Right renal cortex interstitium (tissue), 3 donors: ENCODE measurements around the gene FLNB. TPM values are rescaled to one million over a fixed set of nuclear protein-coding genes. Genes with fewer than 3 reads are reported as not detected.

Source experiments
- DNase-seq, 3 donors: peaks; one replicate each; pipeline ENCODE4 v3.0.0-alpha.2; 2013; ENCODE audit warnings: low read depth in 3 of 3, low spot score in 2 of 3
- polyA plus RNA-seq, 3 donors: library from polyadenylated mRNA; unstranded; fragments of 120-200 nt; gene quantifications; one replicate each; pipeline ENCODE4 v1.2.1, GENCODE V29; 2013; ENCODE audit not compliant: insufficient read length in 3 of 3

FLNB gene
- polyA plus RNA-seq, 3 donors, result 164 to 165 (median 165) TPM

GRCh38 chr3:58102390-58102750, 94.1 kb downstream of the FLNB start:
- no peak for DNase-seq

DNA sequence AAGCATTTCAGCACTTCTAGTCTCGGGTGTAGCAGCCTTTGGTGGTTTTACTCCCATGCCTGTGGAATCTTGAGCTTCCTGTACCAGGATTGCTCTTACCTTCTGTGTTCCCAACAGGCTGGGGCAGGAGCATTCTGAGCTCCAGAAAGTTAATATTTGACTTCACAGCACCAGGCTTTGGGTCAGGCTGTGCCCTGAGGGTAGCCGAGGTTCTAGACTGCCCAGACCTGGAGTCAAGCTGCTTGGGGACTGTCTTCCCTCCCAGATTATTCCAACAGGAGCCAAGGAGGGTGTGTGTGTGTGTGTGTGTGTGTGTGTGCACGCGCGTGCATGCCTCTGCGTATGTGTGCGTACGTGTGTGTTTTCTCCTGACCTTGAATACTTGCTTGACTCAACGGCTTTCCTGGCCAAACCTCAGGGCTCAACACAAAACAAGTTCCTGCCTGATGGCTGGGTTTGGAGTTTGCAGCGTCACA, 94.8 kb downstream of the FLNB start:
- no peak for DNase-seq

DNA sequence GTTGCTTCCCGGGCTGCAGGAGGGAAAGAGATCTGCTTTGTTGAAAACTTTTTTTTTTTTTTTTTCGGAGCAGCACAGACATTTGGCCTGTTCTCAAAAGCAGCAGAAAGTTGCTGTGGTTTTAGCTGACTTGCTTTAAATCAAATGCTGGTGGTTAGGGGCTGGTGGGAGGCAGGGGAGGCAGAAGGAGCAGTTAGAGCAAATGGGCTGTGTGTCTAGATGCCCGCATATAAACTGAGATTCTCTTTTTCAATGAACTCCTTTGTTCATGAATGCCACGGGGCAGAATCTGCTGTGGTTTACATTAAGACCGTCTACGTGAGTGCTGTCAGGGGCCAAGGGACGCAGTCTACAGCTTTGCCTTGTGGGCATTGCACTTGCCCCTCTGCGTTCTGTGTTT, 95.9 kb downstream of the FLNB start:
- no peak for DNase-seq

- no peak for DNase-seq
Measured at GRCh38 chr3:58104712-58105111, 96.5 kb downstream of the FLNB start.

DNA sequence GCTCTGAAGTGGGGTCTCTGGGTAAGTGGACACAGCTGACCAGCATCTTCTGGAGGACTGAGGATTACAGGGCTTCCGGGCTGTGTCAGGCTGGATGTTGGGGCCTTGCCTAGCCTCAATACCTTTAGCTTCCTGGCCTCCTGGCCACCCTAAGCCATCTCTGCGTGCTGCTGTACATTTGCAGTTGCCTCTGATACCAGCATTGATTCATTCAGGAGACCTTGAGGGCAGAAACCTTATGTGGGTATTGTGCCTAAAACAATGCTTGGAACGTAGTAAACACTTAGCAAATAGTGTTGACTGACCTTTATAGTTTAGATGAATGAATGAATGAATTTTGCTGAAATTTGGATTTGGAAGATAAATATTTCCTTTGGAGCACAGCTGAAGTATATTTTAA, 97.0 kb downstream of the FLNB start:
- no peak for DNase-seq

DNA sequence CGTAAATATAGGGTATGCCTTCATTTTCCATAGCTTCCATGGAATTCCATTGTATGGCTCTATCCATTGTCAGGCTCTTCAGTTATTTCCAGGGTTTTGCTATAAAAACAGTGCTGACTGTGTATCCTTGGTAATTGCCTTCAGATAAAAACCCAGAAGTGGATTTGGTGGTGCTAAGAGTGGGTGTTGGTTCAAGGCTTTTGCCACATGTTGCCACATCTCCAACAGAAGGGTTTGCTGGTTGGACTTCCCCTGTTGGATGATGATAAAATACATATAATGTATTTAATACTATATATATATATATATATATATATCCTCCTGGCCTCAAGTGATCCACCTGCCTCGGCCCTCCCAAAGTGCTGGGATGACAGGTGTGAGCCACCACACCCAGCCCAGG, 97.8 kb downstream of the FLNB start:
- no peak for DNase-seq

DNA sequence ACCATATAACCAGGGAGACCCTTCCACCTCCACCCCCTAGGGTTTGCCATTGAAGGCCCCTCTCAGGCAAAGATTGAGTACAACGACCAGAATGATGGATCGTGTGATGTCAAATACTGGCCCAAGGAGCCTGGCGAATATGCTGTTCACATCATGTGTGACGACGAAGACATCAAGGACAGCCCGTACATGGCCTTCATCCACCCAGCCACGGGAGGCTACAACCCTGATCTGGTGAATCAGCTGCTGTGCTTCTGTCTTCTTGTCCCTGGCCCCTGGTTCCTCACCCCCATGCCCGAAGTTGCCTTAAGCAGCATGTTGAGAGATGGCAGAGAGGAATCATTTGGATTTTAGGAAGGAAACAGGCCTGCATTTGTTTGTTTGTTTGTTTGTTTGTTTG, 98.4 kb downstream of the FLNB start:
- DNase-seq, result no peak

GRCh38 chr3:58107597-58107996, 99.4 kb downstream of the FLNB start:
- DNase-seq, result no peak

DNA sequence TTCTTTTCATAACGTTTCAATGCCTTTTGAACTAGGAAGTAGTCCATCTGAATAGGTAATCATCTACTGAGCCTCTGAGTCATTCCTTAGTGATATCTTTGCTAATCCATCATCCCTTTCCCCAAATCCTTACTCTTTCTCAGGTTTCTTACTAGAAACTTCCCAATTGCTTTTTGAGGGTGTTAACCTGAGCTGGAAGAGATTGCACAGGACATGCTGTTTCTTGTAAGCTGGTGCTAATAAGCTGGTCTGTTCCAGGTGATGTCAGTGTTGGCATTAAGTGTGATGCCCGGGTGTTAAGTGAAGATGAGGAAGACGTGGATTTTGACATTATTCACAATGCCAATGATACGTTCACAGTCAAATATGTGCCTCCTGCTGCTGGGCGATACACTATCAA, 101.5 kb downstream of the FLNB start:
- DNase-seq, result no peak

DNA sequence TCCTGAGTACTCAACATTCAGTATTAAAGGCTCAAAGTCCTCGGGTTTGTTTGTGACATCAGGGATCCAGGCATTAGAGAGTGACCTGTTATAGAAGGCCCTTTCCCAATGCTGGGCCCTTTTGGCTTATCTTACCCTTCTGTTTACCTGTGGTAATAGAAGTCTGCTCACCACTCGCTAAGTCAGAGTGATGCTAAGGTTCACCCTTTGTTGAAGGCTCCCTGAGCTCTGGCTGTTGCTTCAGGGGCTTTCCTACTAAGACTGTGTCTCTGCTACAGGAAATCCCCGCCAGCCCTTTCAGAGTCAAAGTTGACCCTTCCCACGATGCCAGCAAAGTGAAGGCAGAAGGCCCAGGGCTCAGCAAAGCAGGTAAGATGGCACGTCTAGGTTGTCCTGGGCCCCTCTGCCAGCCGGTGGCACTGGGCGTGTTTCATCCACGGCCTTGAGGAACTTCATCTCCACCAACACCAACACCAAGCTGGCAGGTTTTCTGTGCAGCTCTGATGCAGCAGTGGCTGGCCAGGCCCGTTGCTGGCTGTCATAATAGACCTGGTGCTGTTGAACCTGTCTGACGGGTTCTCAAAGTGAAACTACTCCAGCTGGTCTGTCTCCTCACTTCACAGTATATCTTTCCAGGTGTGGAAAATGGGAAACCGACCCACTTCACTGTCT, 103.4 kb downstream of the FLNB start:
- DNase-seq, result no peak

DNA sequence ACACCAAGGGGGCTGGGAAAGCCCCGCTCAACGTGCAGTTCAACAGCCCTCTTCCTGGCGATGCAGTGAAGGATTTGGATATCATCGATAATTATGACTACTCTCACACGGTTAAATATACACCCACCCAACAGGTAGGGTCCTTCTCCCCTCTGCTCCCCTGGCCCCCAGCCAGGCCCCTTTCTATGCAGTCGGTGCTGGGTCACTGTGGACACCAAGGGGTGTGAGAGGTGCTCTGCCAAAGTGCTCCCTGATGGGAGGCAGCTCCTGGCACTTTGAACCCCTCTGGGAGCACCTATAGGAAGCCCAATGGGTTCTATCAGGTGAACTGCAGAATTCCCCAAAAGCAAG, 103.9 kb downstream of the FLNB start:
- DNase-seq, result no peak

GRCh38 chr3:58115175-58115574, 107.0 kb downstream of the FLNB start:
- DNase-seq, result no peak

DNA sequence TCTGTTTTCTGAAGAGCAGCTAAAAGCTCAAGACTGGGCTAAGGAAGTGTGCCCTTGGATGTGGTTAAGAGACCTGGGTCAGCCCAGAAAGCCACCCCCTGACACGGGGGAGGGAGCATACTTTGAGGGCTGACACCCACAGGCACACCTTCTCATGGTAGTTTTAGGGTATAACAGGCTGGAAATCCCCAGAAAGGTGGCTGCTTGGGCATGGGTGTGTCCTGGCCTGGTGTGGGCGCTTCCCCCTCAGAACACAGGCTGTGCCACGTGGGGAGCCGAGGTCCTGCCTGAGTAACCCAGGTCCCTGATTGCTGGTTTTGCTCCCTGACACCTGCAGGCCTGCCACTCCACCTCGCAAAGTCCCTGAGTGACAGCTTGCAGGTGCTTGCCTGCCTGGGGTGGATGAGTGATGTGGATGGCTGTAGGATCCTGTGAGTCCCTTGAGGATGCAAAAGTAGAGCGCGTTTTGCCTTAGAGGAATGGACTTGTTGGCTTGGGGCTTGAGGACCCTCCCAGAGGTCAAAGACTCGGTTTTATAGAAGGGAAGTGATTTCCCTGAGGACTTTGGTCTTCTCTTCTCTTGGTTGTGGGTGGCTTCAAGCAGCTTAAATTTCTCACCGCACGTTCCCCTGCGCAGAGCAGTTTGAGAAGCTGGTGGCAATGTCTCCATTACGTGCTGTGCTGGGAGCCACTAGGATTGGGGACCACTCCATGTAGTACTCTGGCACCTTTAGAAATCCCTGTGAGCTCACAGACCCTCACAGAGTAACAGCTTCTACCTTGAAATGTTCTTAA, 108.1 kb downstream of the FLNB start:
- DNase-seq, result no peak

DNA sequence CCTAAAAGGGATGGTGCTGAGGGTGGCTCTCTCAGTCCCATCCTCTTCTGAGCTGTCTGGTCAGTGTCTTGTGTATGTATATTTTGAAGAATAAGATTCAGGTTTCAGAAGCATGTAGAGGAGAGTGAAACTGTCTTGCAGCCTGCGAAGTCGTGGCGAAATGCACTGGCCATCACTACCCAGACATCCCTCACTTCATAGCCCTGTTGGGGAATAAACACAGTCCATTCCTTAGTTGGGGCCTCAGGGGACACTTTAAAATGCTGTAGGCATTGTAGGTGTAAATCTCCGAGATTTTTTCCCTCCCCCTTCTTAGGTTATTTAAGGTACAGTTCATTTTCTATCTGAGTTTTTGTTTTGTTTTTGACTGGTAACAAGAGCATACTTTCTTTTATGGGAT, 108.8 kb downstream of the FLNB start:
- no peak for DNase-seq

- peak in 1 of 3 donors; percentile 34 for DNase-seq
Measured at GRCh38 chr3:58117561-58118181, 109.4 kb downstream of the FLNB start.

DNA sequence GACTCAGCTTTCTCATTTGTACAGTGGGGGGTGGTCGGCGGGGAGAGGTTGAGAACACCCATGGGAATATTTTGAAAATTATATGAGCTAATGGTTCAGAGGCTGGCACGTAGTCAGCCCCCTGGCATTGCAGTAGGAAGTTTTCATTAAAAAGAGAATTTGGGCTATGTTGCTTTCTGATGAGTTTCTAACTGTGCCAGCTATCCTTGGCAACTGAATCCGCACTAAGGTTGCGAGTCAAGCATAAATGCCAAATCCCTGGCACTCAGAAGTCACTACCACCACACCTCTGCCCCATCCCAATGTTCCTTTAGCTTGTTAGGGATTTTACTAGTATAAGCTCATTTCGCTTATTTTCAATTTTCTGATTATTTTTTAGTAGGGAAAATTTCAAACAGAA, 111.0 kb downstream of the FLNB start:
- no peak for DNase-seq

GRCh38 chr3:58120075-58120812, 112.0 kb downstream of the FLNB start:
- no peak for DNase-seq

DNA sequence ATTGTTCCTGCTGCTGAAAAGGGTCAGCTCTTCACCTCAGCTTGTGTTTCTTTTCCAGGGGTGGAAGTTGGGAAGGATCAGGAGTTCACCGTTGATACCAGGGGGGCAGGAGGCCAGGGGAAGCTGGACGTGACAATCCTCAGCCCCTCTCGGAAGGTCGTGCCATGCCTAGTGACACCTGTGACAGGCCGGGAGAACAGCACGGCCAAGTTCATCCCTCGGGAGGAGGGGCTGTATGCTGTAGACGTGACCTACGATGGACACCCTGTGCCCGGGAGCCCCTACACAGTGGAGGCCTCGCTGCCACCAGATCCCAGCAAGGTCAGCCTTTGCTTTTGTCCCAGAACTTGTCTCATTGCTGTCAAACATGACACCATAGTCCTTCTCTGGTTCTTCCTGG, 113.0 kb downstream of the FLNB start:
- DNase-seq, result no peak

- no peak for DNase-seq
Measured at GRCh38 chr3:58122936-58123700, 114.9 kb downstream of the FLNB start.

DNA sequence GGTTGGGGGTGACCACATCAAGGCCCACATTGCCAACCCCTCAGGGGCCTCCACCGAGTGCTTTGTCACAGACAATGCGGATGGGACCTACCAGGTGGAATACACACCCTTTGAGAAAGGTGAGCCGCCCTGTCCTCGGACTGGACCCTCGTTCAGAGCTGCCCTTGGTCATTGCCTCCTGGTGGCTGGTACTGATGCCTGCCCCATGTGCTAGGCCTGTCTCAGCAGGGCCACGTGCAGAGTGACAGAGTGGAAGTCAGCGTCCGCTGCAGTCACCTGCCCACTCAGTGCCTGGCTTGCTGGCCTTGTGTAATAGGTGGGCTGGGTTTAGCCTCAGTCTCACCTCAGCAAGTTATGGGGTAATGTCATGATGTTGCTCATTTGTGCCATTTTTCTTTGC, 116.2 kb downstream of the FLNB start:
- no peak for DNase-seq
